Loucy (cell line): ENCODE measurements around the gene SIX4.

Source experiments
- H2AFZ ChIP-seq: fragments of 200-600 bp; sonication (generic); 2 replicates; pipeline ENCODE4 v1.6.0; 2016; ENCODE audit warnings: antibody characterized with exemption, mild to moderate bottlenecking, low read length, moderate library complexity
- H3F3A ChIP-seq: fragments of 200-600 bp; 2 replicates; pipeline ENCODE4 v1.6.0; 2016; ENCODE audit warnings: antibody characterized with exemption, low read depth, mild to moderate bottlenecking
- H3K27me3 ChIP-seq: fragments of 200-600 bp; sonication (generic); 2 replicates; pipeline ENCODE4 v1.6.1; 2014; ENCODE audit warnings: low read length, mild to moderate bottlenecking; ENCODE audit not compliant: insufficient read depth, poor library complexity, severe bottlenecking
- H3K36me3 ChIP-seq: fragments of 200-600 bp; sonication (generic); 2 replicates; pipeline ENCODE4 v1.6.1; 2016; ENCODE audit warnings: low read length; ENCODE audit not compliant: insufficient read depth
- H3K4me1 ChIP-seq: fragments of 200-600 bp; sonication (generic); 2 replicates; pipeline ENCODE4 v1.5.1; 2014; ENCODE audit warnings: low read length, mild to moderate bottlenecking; ENCODE audit not compliant: insufficient read depth, poor library complexity, severe bottlenecking
- H3K4me2 ChIP-seq: fragments of 200-600 bp; sonication (generic); 2 replicates; pipeline ENCODE4 v1.6.0; 2014; ENCODE audit warnings: antibody characterized with exemption, low read length, low read depth, mild to moderate bottlenecking; ENCODE audit not compliant: poor library complexity, severe bottlenecking
- H3K4me3 ChIP-seq: fragments of 200-600 bp; sonication (generic); 2 replicates; pipeline ENCODE4 v1.5.1; 2014; ENCODE audit warnings: low read length, mild to moderate bottlenecking, mixed read lengths; ENCODE audit not compliant: poor library complexity, severe bottlenecking
- H3K79me2 ChIP-seq: fragments of 200-600 bp; sonication (generic); 2 replicates; pipeline ENCODE4 v1.6.1; 2014; ENCODE audit warnings: low read length; ENCODE audit not compliant: insufficient read depth
- H3K9ac ChIP-seq: fragments of 200-600 bp; sonication (generic); 2 replicates; pipeline ENCODE4 v1.6.0; 2014; ENCODE audit warnings: mild to moderate bottlenecking, low read depth, low read length, moderate library complexity; ENCODE audit not compliant: poor library complexity, severe bottlenecking
- H3K9me2 ChIP-seq: fragments of 200-600 bp; sonication (generic); replicated peaks from 2 replicates; pipeline ENCODE4 v1.6.1; 2016; ENCODE audit warnings: low read depth, low read length, mixed read lengths
- H3K9me3 ChIP-seq: fragments of 200-600 bp; sonication (generic); 2 replicates; pipeline ENCODE4 v1.6.1; 2014; ENCODE audit warnings: mild to moderate bottlenecking, antibody characterized with exemption, low read length, low read depth; ENCODE audit not compliant: insufficient read depth
- H4K20me1 ChIP-seq: fragments of 200-600 bp; sonication (generic); 2 replicates; pipeline ENCODE4 v1.6.0; 2014; ENCODE audit warnings: antibody characterized with exemption, low read length, mild to moderate bottlenecking; ENCODE audit not compliant: insufficient read depth, poor library complexity, severe bottlenecking
- EZH2phosphoT487 ChIP-seq: fragments of 200-600 bp; IDR thresholded peaks from 2 replicates; pipeline ENCODE4 v1.6.1; 2018; ENCODE audit warnings: antibody characterized with exemption, mild to moderate bottlenecking, moderate library complexity, borderline replicate concordance
- TF ChIP-seq, protein P1 (sequence below): fragments of 200-600 bp; sonication (generic); conservative IDR thresholded peaks from 2 replicates; pipeline ENCODE4 v1.5.1; 2014; ENCODE audit warnings: mild to moderate bottlenecking, antibody characterized with exemption, low read length

The SIX4 gene

DNA sequence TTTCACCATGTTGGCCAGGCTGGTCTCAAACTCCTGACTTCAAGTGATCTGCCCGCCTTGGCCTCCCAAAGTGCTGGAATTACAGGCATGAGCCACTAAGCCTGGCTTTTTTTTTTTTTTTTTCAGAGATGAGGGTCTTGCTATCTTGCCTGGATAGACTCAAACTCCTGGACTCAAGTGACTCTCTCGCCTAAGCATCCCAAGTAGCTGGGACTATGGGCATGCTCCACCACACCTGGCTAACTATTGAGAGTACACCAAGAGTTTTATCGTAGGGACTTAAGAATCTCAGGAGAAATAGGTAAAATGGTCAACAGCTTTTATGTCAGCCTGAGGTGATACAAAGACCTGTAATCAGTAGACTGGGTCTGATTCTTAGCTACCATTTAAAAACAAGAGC is 43.6 kb downstream of the SIX4 start:
- H3K4me3 ChIP-seq = no peak overlapping the region
- H3K4me2 ChIP-seq = no peak overlapping the region
- no peaks in the 10 kb centered on the region for H3K36me3 ChIP-seq
- no peak overlapping the region for H3K9ac ChIP-seq
- no peaks in the 10 kb centered on the region for H3K4me1 ChIP-seq
- H4K20me1 ChIP-seq = no peaks in the 10 kb centered on the region
- H2AFZ ChIP-seq = no peak overlapping the region
- TF ChIP-seq EZH2phosphoT487 = no peak
- TF ChIP-seq, protein P1, sequence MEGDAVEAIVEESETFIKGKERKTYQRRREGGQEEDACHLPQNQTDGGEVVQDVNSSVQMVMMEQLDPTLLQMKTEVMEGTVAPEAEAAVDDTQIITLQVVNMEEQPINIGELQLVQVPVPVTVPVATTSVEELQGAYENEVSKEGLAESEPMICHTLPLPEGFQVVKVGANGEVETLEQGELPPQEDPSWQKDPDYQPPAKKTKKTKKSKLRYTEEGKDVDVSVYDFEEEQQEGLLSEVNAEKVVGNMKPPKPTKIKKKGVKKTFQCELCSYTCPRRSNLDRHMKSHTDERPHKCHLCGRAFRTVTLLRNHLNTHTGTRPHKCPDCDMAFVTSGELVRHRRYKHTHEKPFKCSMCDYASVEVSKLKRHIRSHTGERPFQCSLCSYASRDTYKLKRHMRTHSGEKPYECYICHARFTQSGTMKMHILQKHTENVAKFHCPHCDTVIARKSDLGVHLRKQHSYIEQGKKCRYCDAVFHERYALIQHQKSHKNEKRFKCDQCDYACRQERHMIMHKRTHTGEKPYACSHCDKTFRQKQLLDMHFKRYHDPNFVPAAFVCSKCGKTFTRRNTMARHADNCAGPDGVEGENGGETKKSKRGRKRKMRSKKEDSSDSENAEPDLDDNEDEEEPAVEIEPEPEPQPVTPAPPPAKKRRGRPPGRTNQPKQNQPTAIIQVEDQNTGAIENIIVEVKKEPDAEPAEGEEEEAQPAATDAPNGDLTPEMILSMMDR = no peak
- no peaks in the 10 kb centered on the region for H3K9me2 ChIP-seq
- no peaks in the 10 kb centered on the region for H3K9me3 ChIP-seq
- no peaks in the 10 kb centered on the region for H3K27me3 ChIP-seq
- H3K79me2 ChIP-seq = no peaks in the 10 kb centered on the region
- no peaks in the 10 kb centered on the region for H3F3A ChIP-seq

GRCh38 chr14:60679566-60680258 is 44.4 kb downstream of the SIX4 start:
- no peak for TF ChIP-seq EZH2phosphoT487
- TF ChIP-seq, protein P1 = no peak

GRCh38 chr14:60677701-60678100 is 46.5 kb downstream of the SIX4 start:
- no peaks in the 10 kb centered on the region for H3K27me3 ChIP-seq
- H3K9ac ChIP-seq = no peak overlapping the region

More at GRCh38 chr14:60679566-60680258, 44.4 kb downstream of the SIX4 start:
- Histone ChIP-seq H3K9me2 (no peaks in the 10 kb centered on the region), H2AFZ (no peak overlapping the region), H3K9me3 (no peaks in the 10 kb centered on the region), H3K4me1 (no peaks in the 10 kb centered on the region), H3K4me2 (no peak overlapping the region), H3K36me3 (no peaks in the 10 kb centered on the region), H3K27me3 (no peaks in the 10 kb centered on the region), H3K79me2 (no peaks in the 10 kb centered on the region), H3K9ac (no peak overlapping the region), H3F3A (no peaks in the 10 kb centered on the region), H4K20me1 (no peaks in the 10 kb centered on the region), H3K4me3 (no peak overlapping the region)

More at GRCh38 chr14:60677701-60678100, 46.5 kb downstream of the SIX4 start:
- Histone ChIP-seq H3K4me1 (no peaks in the 10 kb centered on the region), H3K4me3 (no peak overlapping the region), H3K36me3 (no peaks in the 10 kb centered on the region), H3K9me2 (no peaks in the 10 kb centered on the region), H3K79me2 (no peaks in the 10 kb centered on the region), H2AFZ (no peak overlapping the region), H3K9me3 (no peaks in the 10 kb centered on the region), H3F3A (no peaks in the 10 kb centered on the region), H4K20me1 (no peaks in the 10 kb centered on the region), H3K4me2 (no peak overlapping the region)
- no peak for TF ChIP-seq EZH2phosphoT487
- TF ChIP-seq, protein P1 = no peak
